K562 (cell line): ENCODE measurements around the gene SLCO2B1. TPM values are rescaled to one million over a fixed set of nuclear protein-coding genes. Genes with fewer than 3 reads are reported as not detected.

Experiments used
- CEBPG ChIP-seq, 3 experiments: fragments of 200-800 bp in 1 of 3; sonication (Bioruptor generic) in 1 of 3; sonication (generic) in 1 of 3; formaldehyde crosslinking in 1 of 3; IDR thresholded peaks in 2 of 3; conservative IDR thresholded peaks in 1 of 3; 2 replicates each; pipeline versions ENCODE4 v1.6.1 to v1.8.0; 2016 to 2022; ENCODE audit warnings: missing compliant biosample characterization in 2 of 3, missing genetic modification characterization in 2 of 3, mild to moderate bottlenecking in 1 of 3, missing genetic modification reagents in 1 of 3
- DACH1 ChIP-seq: fragments of 450-650 bp; IDR thresholded peaks from 2 replicates; pipeline ENCODE4 v1.6.1; 2018; ENCODE audit not compliant: partially characterized antibody
- HNRNPL ChIP-seq: fragments of 200-400 bp; formaldehyde crosslinking; IDR thresholded peaks from 2 replicates; pipeline ENCODE4 v1.6.1; 2017; ENCODE audit warnings: low read depth, mild to moderate bottlenecking, low read length
- NCOA2 ChIP-seq, 2 experiments: fragments of 450-650 bp; IDR thresholded peaks; 2 replicates each; pipeline ENCODE4 v1.6.1; 2018; ENCODE audit warnings: mild to moderate bottlenecking in 2 of 2, moderate library complexity in 1 of 2; ENCODE audit not compliant: partially characterized antibody in 2 of 2
- PATZ1 ChIP-seq: fragments of 250-450 bp; sonication (Bioruptor Pico); IDR thresholded peaks from 2 replicates; pipeline ENCODE4 v1.5.0; 2020; ENCODE audit warnings: mild to moderate bottlenecking, borderline replicate concordance
- PHF21A ChIP-seq: fragments of 450-650 bp; IDR thresholded peaks from 2 replicates; pipeline ENCODE4 v1.6.1; 2017; ENCODE audit warnings: low read depth, borderline replicate concordance
- POLR2H ChIP-seq: IDR thresholded peaks from 2 replicates; pipeline ENCODE4 v1.6.1; 2016; ENCODE audit warnings: missing genetic modification characterization, low read depth, mild to moderate bottlenecking, control low read depth, missing compliant biosample characterization, moderate library complexity
- POU5F1 ChIP-seq: fragments of 150-350 bp; IDR thresholded peaks from 2 replicates; pipeline ENCODE4 v1.6.1; 2014; ENCODE audit warnings: borderline replicate concordance, low read length, low read depth, mild to moderate bottlenecking; ENCODE audit not compliant: partially characterized antibody
- RAD21 ChIP-seq, 2 experiments: fragments of 250-450 bp in 1 of 2; fragments of 450-650 bp in 1 of 2; sonication (Bioruptor Pico) in 1 of 2; formaldehyde crosslinking in 1 of 2; IDR thresholded peaks in 1 of 2; conservative IDR thresholded peaks in 1 of 2; 2 replicates each; pipeline versions ENCODE4 v1.4.0 to v1.8.0; 2020 to 2022; ENCODE audit warnings: mild to moderate bottlenecking in 2 of 2, moderate library complexity in 1 of 2
- SRSF9 ChIP-seq: fragments of 200-400 bp; formaldehyde crosslinking; IDR thresholded peaks from 2 replicates; pipeline ENCODE4 v1.6.1; 2017; ENCODE audit warnings: low read depth, low read length, borderline replicate concordance
- U2AF2 ChIP-seq: fragments of 200-400 bp; formaldehyde crosslinking; optimal IDR thresholded peaks from 2 replicates; pipeline ENCODE3; 2017; ENCODE audit warnings: low read depth, mild to moderate bottlenecking, low read length
- ZFP1 ChIP-seq: fragments of 450-650 bp; formaldehyde crosslinking; IDR thresholded peaks from 2 replicates; pipeline ENCODE4 v1.4.0; 2020; ENCODE audit warnings: mild to moderate bottlenecking, mixed read lengths
- ZNF146 ChIP-seq: IDR thresholded peaks from one replicate; pipeline ENCODE4 v1.6.1; 2018; ENCODE audit warnings: missing compliant biosample characterization; ENCODE audit not compliant: unreplicated experiment
- ZNF324 ChIP-seq: fragments of 250-450 bp; sonication (Bioruptor Pico); IDR thresholded peaks from 2 replicates; pipeline ENCODE4 v1.4.0; 2020; ENCODE audit warnings: mild to moderate bottlenecking
- polyA plus RNA-seq, 8 experiments: library from polyadenylated mRNA; depleted of rRNA in 4 of 8; stranded (reverse) in 5 of 8; unstranded in 3 of 8; fragments of >200 nt; fragmentation: Nextera tagmentation in 2 of 8; fragmentation: Illumina TruSeq in 1 of 8; extraction: Ambion mirVana in 2 of 8; extraction: Trizol in 1 of 8; gene quantifications; 2 replicates each; pipeline versions ENCODE4 v1.2.1 to v1.2.3, GENCODE V29; 2011 to 2014; ENCODE audit warnings: inconsistent platforms in 1 of 8, missing spikeins in 1 of 8
- total RNA-seq, 7 experiments: library from RNA; depleted of rRNA in 6 of 7; stranded (reverse); fragments of >200 nt in 6 of 7; fragmentation: Illumina TruSeq in 2 of 7; extraction: Trizol in 2 of 7; gene quantifications; 2 replicates each; pipeline versions ENCODE4 v1.2.1 to v1.2.3, GENCODE V29; 2011 to 2021; ENCODE audit warnings: low replicate concordance in 1 of 7
- TF ChIP-seq, protein P1 (sequence below), 2 experiments: fragments of 450-650 bp; IDR thresholded peaks; 2 replicates each; pipeline ENCODE4 v1.6.1; 2016; ENCODE audit warnings: mild to moderate bottlenecking in 2 of 2, borderline replicate concordance in 1 of 2, low read depth in 1 of 2, moderate library complexity in 1 of 2

The SLCO2B1 gene
- total and polyA plus RNA-seq, 9 of the 15 experiments (the other 6 are each of a cell fraction or from before 2014, with no cell fraction given) = 0.70 to 14.7 (median 7.6) TPM

- TF ChIP-seq ZFP1 (no peak), POU5F1 (no peak), PATZ1 (CRISPR knock-in tag) (no peak), RAD21 (CRISPR knock-in tag; conservative IDR thresholded peaks at IDR 0.05 in 1 of 2, IDR thresholded peaks at IDR 0.05 in 1 of 2) (peak in 1 of 2 experiments; percentile 9; a peak in 1 of 4 replicates), PHF21A (no peak), CEBPG (CRISPR knock-in tag; IDR thresholded peaks at IDR 0.05) (no peak), CEBPG (tag; conservative IDR thresholded peaks at IDR 0.05 in 1 of 2, IDR thresholded peaks at IDR 0.05 in 1 of 2) (no peak), DACH1 (peak; percentile 91), U2AF2 (no peak), HNRNPL (no peak), NCOA2 (IDR thresholded peaks at IDR 0.05; ENCODE audit: partially characterized antibody in 2 of 2) (peak in 1 of 2 experiments; percentile 53), POLR2H (peak; percentile 47; the same call in 1 of the 2 replicates), ZNF324 (no peak), SRSF9 (no peak), ZNF146 (CRISPR knock-in tag) (no peak)
- TF ChIP-seq, protein P1, sequence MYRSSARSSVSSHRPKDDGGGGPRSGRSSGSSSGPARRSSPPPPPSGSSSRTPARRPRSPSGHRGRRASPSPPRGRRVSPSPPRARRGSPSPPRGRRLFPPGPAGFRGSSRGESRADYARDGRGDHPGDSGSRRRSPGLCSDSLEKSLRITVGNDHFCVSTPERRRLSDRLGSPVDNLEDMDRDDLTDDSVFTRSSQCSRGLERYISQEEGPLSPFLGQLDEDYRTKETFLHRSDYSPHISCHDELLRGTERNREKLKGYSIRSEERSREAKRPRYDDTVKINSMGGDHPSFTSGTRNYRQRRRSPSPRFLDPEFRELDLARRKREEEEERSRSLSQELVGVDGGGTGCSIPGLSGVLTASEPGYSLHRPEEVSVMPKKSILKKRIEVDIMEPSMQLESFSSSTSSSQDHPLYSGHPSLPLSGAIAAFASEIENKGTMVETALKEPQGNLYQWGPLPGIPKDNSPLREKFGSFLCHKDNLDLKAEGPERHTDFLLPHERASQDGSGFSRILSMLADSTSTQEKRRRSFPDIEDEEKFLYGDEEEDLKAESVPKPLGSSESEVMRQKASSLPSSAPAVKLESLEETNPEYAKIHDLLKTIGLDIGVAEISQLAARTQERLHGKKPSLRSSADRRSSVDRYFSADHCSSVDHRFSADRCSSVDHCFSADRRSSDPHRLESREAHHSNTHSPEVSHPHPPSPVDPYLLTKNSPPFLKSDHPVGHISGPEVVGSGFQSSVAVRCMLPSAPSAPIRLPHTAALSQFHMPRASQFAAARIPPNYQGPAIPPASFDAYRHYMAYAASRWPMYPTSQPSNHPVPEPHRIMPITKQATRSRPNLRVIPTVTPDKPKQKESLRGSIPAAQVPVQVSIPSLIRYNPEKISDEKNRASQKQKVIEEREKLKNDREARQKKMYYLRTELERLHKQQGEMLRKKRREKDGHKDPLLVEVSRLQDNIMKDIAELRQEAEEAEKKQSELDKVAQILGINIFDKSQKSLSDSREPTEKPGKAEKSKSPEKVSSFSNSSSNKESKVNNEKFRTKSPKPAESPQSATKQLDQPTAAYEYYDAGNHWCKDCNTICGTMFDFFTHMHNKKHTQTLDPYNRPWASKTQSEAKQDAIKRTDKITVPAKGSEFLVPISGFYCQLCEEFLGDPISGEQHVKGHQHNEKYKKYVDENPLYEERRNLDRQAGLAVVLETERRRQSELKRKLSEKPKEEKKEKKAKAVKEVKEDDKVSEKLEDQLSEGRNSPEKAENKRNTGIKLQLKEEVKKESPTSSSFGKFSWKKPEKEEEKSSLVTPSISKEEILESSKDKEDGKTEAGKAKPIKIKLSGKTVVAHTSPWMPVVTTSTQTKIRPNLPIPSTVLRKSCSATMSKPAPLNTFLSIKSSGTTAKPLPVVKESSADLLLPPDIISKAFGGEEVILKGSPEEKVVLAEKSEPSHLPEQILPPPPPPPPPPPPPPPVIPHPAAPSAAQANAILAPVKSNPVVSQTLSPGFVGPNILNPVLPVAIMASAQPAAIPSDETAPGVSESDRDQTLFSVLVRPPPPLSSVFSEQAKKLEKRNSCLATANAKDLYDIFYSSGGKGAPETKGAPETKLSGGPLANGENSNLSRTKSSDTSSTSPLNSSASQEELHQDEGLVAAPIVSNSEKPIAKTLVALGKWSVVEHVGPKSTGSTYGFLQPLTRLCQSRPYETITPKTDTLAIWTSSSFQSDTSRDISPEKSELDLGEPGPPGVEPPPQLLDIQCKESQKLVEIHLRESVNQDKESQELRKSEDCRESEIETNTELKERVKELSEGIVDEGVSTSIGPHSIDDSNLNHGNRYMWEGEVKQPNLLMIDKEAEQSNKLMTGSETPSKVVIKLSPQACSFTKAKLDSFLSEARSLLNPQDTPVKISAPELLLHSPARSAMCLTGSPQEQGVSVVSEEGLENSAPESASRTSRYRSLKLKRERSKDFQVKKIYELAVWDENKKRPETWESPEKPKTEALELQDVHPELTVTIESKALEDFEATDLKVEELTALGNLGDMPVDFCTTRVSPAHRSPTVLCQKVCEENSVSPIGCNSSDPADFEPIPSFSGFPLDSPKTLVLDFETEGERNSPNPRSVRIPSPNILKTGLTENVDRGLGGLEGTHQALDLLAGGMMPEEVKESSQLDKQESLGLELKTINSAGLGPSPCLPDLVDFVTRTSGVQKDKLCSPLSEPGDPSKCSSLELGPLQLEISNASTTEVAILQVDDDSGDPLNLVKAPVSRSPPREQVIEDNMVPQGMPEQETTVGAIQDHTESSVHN (IDR thresholded peaks at IDR 0.05; ENCODE audit: borderline replicate concordance in 1 of 2, low read depth in 1 of 2) = no peak
Observed at GRCh38 chr11:75103380-75104026, 47.4 kb upstream of the SLCO2B1 start (continued).
